Measurements from ENCODE around the gene FBN2.

The FBN2 gene

GRCh38 chr5:128290152-128290858 is 247.7 kb downstream of the FBN2 start:
- H3K4me3 ChIP-seq (ENCODE audit: low read length), result no peak overlapping the region
- peak; percentile 33 for DNase-seq (ENCODE audit: low read depth)
- TF ChIP-seq, protein P1, sequence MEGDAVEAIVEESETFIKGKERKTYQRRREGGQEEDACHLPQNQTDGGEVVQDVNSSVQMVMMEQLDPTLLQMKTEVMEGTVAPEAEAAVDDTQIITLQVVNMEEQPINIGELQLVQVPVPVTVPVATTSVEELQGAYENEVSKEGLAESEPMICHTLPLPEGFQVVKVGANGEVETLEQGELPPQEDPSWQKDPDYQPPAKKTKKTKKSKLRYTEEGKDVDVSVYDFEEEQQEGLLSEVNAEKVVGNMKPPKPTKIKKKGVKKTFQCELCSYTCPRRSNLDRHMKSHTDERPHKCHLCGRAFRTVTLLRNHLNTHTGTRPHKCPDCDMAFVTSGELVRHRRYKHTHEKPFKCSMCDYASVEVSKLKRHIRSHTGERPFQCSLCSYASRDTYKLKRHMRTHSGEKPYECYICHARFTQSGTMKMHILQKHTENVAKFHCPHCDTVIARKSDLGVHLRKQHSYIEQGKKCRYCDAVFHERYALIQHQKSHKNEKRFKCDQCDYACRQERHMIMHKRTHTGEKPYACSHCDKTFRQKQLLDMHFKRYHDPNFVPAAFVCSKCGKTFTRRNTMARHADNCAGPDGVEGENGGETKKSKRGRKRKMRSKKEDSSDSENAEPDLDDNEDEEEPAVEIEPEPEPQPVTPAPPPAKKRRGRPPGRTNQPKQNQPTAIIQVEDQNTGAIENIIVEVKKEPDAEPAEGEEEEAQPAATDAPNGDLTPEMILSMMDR (IDR thresholded peaks at IDR 0.05; ENCODE audit: insufficient read depth, low read depth, low read length, missing control alignments), result no peak

DNA sequence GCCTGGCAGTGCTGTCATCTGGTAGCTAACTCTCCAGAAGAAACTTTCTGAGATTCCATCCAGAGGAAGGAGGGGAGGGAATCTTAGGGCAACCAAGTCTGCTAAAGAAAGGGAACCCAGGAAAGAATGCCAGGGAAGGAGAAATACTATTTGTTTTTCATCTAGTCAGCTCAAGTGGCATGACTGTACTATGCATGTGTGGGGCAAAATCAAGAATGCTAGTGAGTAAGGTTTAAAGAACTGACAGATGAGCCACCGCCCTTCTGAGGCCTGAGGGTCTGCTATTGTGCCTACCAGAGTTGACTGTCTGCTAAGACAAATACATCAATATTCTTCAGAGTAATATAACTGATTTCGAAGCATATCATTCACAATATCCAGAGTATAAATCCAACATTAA is 250.3 kb downstream of the FBN2 start:
- TF ChIP-seq, protein P1 (IDR thresholded peaks at IDR 0.05; ENCODE audit: insufficient read depth, low read depth, low read length, missing control alignments), result no peak
- no peak overlapping the region for H3K4me3 ChIP-seq (ENCODE audit: low read length)

DNA sequence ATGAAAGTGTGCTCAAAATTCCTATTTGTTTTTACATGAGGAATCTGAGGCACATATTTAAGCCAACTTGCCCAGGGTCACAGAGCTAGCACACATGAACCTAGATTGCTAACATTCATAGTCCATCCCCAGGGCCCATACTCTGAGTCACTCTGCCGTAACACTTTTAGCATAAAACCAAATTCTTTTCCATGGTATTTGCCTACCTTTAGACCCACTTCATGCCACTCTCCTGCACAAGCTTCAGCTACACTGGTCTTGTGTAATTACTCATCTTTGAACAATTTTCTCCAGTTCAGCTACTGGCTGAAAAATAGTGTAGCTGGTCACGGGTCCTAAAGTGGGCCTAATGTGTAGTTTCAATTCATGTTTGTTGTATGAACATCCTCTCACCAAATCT is 253.8 kb downstream of the FBN2 start:
- H3K4me3 ChIP-seq (ENCODE audit: low read length), result no peak overlapping the region
- TF ChIP-seq, protein P1 (IDR thresholded peaks at IDR 0.05; ENCODE audit: insufficient read depth, low read depth, low read length, missing control alignments), result no peak
- DNase-seq (ENCODE audit: low read depth), result peak; percentile 28

More for the DNA sequence above, 250.3 kb downstream of the FBN2 start:
- DNase-seq (ENCODE audit: low read depth), result peak; percentile 46

DNA sequence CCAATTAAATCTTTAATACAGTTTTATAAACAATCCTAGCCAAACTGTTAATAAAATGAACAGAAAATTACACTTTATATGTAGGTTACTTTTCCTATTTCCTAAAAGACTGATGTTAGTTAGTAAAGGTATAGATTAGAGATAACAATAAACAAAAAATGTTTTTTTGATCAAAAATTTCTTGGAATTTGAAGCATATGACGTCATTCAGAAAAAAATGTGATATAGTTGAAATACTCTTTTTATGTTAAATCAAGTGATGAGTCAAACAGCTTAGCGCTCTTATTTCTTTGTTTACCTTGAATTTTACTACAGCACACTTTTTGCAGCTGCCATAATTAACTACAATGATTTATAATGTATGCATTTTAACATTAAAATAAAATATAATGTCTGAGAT is 258.7 kb downstream of the FBN2 start:
- DNase-seq (ENCODE audit: low read depth), result no peak
- TF ChIP-seq, protein P1 (IDR thresholded peaks at IDR 0.05; ENCODE audit: insufficient read depth, low read depth, low read length, missing control alignments), result no peak
- no peak overlapping the region for H3K4me3 ChIP-seq (ENCODE audit: low read length)

DNA sequence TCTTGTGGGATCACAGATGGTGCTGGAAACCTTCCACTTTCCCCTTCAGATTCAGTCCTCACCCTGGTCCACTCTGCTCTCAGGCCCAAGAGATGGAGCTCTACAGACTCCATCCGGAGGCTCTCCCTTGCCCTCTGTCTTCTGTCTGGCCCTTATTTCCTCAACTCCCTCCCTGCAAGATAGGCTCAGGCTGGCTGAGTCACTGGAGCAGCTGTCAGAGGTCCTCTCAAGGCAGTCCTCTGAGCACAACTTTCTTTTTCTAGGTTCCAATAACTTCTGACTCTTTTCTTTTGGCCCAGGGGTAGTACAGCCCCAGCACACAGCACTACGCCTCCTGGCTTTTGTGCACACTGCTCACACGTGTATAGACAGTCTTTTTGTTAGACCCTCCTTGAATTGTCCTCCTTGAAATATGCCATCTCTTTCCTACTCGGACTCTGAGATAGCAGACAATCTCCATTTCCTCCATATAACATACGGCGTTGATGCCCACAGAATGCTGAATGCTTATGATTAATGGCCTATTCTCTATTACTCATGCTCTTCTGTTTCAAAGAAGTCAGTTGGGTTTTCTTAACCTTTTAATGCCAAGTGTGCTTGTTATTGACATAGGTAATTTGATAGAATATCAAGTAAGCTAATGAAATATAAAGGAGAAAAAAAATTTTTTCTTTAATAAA is 261.4 kb downstream of the FBN2 start:
- DNase-seq (ENCODE audit: low read depth), result peak; percentile 21
- TF ChIP-seq, protein P1 (IDR thresholded peaks at IDR 0.05; ENCODE audit: insufficient read depth, low read depth, low read length, missing control alignments), result no peak
- no peak overlapping the region for H3K4me3 ChIP-seq (ENCODE audit: low read length)

GRCh38 chr5:128274441-128274840 is 263.6 kb downstream of the FBN2 start:
- H3K4me3 ChIP-seq (ENCODE audit: low read length), result no peak overlapping the region
- DNase-seq (ENCODE audit: low read depth), result no peak
- TF ChIP-seq, protein P1 (IDR thresholded peaks at IDR 0.05; ENCODE audit: insufficient read depth, low read depth, low read length, missing control alignments), result no peak

Measured in epithelial cell of esophagus (primary cell).